Islet of Langerhans (tissue), 1 donor: Measurements from ENCODE around the gene CACNA1C.
A peak's percentile ranks its signal among the peaks of the same experiment; 100 is the strongest.

Experiments
- FAIRE-seq: peaks from one replicate; lab custom pipeline; 2011; peaks lifted over from hg19 to GRCh38; lab: Jason Lieb, UNC

CACNA1C gene

GRCh38 chr12:2052826-2053678, at the start of gene CACNA1C:
Gene CACNA1C (plus strand): TSS chr12:2052987. CDS start chr12:2053563, 576 bp downstream.
- FAIRE-seq, result no peak

- FAIRE-seq, result no peak
Observed at GRCh38 chr12:2003676-2004112, 49.1 kb upstream of the CACNA1C start.

- FAIRE-seq, result peak; percentile 9
Observed at GRCh38 chr12:2004113-2004929, 48.5 kb upstream of the CACNA1C start, which contains the start of gene DCP1B. Gene DCP1B (minus strand): TSS chr12:2004457. CDS start chr12:2004431, 26 bp downstream.

GRCh38 chr12:2008677-2009076, 44.1 kb upstream of the CACNA1C start:
- FAIRE-seq, result peak; percentile 99

- FAIRE-seq, result no peak
Observed at GRCh38 chr12:2009623-2010022, 43.2 kb upstream of the CACNA1C start.

- peak; percentile 61 for FAIRE-seq
Observed at GRCh38 chr12:2011643-2012607, 40.9 kb upstream of the CACNA1C start.

- FAIRE-seq, result no peak
Observed at GRCh38 chr12:2013086-2013485, 39.7 kb upstream of the CACNA1C start.

GRCh38 chr12:2013527-2014223, 39.1 kb upstream of the CACNA1C start:
- peak; percentile 89 for FAIRE-seq

GRCh38 chr12:2014231-2014630, 38.6 kb upstream of the CACNA1C start:
- no peak for FAIRE-seq

- no peak for FAIRE-seq
Observed at GRCh38 chr12:2016862-2017545, 35.8 kb upstream of the CACNA1C start.

- no peak for FAIRE-seq
Observed at GRCh38 chr12:2017546-2018337, 35.0 kb upstream of the CACNA1C start.

- FAIRE-seq, result no peak
Observed at GRCh38 chr12:2018391-2018790, 34.4 kb upstream of the CACNA1C start.

GRCh38 chr12:2019126-2019525, 33.7 kb upstream of the CACNA1C start:
- FAIRE-seq, result no peak

- no peak for FAIRE-seq
Observed at GRCh38 chr12:2020511-2020910, 32.3 kb upstream of the CACNA1C start.

- no peak for FAIRE-seq
Observed at GRCh38 chr12:2023365-2023764, 29.4 kb upstream of the CACNA1C start.

GRCh38 chr12:2027351-2027750, 25.4 kb upstream of the CACNA1C start:
- no peak for FAIRE-seq

GRCh38 chr12:2029851-2030250, 22.9 kb upstream of the CACNA1C start:
- FAIRE-seq, result no peak

- no peak for FAIRE-seq
Observed at GRCh38 chr12:2032506-2032905, 20.3 kb upstream of the CACNA1C start.

GRCh38 chr12:2034633-2035430, 18.0 kb upstream of the CACNA1C start:
- FAIRE-seq, result no peak
